A673 (cell line): Measurements from ENCODE around the gene HNRNPF. TPM values are rescaled to one million over a fixed set of nuclear protein-coding genes. Genes with fewer than 3 reads are reported as not detected.

ENCODE experiments used
- BruUV-seq: library from RNA; stranded (reverse); fragments of 400-500 nt; replicated peaks from 2 replicates; lab custom pipeline; 2021; lab: Mats Ljungman, UMichigan
- CTCF ChIA-PET: fragments of 300-600 bp; sonication (Branson Sonifier 250); formaldehyde crosslinking; loops from one replicate; lab custom pipeline; 2022; ENCODE audit warnings: antibody characterized with exemption; lab: Charles Lee
- POLR2A ChIA-PET: fragments of 300-600 bp; sonication (Branson Sonifier 250); formaldehyde crosslinking; loops from one replicate; lab custom pipeline; 2022; ENCODE audit warnings: antibody characterized with exemption; ENCODE audit not compliant: low non-redundant PET; lab: Charles Lee
- DNase-seq: peaks from one replicate; pipeline ENCODE4 v3.0.0-alpha.2; 2015; ENCODE audit warnings: low spot score
- H3K27ac ChIP-seq: fragments of 200-600 bp; sonication (generic); 2 replicates; pipeline ENCODE4 v1.5.1; 2016; ENCODE audit warnings: mixed run types, low read depth, mild to moderate bottlenecking, mixed read lengths, antibody characterized with exemption, low read length; ENCODE audit not compliant: poor library complexity, severe bottlenecking
- H3K27me3 ChIP-seq: fragments of 200-600 bp; sonication (generic); replicated peaks from 2 replicates; pipeline ENCODE4 v1.6.1; 2017; ENCODE audit warnings: mixed run types, low read depth, mild to moderate bottlenecking, mixed read lengths, antibody characterized with exemption, low read length; ENCODE audit not compliant: insufficient read depth, poor library complexity
- H3K36me3 ChIP-seq: fragments of 200-600 bp; sonication (generic); 2 replicates; pipeline ENCODE4 v1.6.1; 2016; ENCODE audit warnings: mixed run types, mild to moderate bottlenecking, mixed read lengths, antibody characterized with exemption, low read length; ENCODE audit not compliant: insufficient read depth, poor library complexity, severe bottlenecking
- H3K4me1 ChIP-seq: fragments of 200-600 bp; sonication (generic); 2 replicates; pipeline ENCODE4 v1.6.1; 2017; ENCODE audit warnings: mixed run types, mild to moderate bottlenecking, mixed read lengths, antibody characterized with exemption, low read length; ENCODE audit not compliant: insufficient read depth, poor library complexity, severe bottlenecking
- H3K4me3 ChIP-seq: fragments of 200-600 bp; sonication (generic); 2 replicates; pipeline ENCODE4 v1.5.1; 2016; ENCODE audit warnings: low read depth, mixed run types, mild to moderate bottlenecking, mixed read lengths, low read length; ENCODE audit not compliant: poor library complexity, severe bottlenecking
- H3K9me3 ChIP-seq: fragments of 200-600 bp; sonication (generic); 2 replicates; pipeline ENCODE4 v1.6.1; 2016; ENCODE audit warnings: mixed run types, low read depth, mild to moderate bottlenecking, mixed read lengths, antibody characterized with exemption, low read length; ENCODE audit not compliant: poor library complexity, severe bottlenecking
- CTCF ChIP-seq: fragments of 300-800, 200-600 bp; sonication (generic); conservative IDR thresholded peaks from 2 replicates; pipeline ENCODE4 v1.5.1; 2017; ENCODE audit warnings: low read depth, mild to moderate bottlenecking, antibody characterized with exemption, low read length, moderate library complexity, mixed read lengths
- EZH2 ChIP-seq: fragments of 200-600 bp; sonication (generic); IDR thresholded peaks from 2 replicates; pipeline ENCODE4 v1.6.1; 2017; ENCODE audit warnings: borderline replicate concordance, low read depth, mild to moderate bottlenecking, mixed read lengths, antibody characterized with exemption, low read length; ENCODE audit not compliant: poor library complexity, severe bottlenecking
- intact Hi-C: fragments of 100-400 bp; cut with micrococcal nuclease; formaldehyde crosslinking; loops from one replicate; pipeline ENCODE4 v1.10.0; 2022; ENCODE audit not compliant: unreplicated experiment
- total RNA-seq: library from RNA; stranded (reverse); gene quantifications from 2 replicates; pipeline ENCODE4 v1.2.3, GENCODE V29; 2021

The HNRNPF gene
- total RNA-seq, 1 experiment from 2014 or later = 277 TPM

DNA sequence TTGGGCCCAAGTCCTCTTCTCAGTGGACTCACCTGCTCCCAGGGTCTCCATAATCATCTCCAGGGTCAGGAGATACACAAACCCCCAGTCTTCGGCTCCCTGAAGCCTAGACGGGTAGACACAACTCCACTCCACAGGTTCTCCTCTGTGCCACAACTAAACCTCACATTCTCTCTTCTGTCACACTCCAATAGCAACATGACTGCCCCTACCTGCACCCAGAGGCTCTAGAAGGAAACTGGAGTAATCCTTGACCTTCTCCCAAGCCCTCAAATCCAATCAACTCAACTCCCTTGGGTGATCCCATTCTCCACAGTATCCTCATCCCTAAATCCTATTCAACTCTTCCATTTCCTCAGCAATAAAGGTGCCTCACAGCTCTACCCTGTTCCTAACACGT lies 16.2 kb downstream of the HNRNPF start:
- TF ChIP-seq CTCF = no peak
- TF ChIP-seq EZH2 = no peak
- no peak overlapping the region for H3K4me3 ChIP-seq
- peaks cover 8% of the 10 kb centered on the region for H3K4me1 ChIP-seq
- no peak for DNase-seq
- no peaks in the 10 kb centered on the region for H3K9me3 ChIP-seq
- BruUV-seq = no TSS peak
- CTCF ChIA-PET = no interaction called here
- intact Hi-C loops = no loop called here
- H3K27ac ChIP-seq = no peak overlapping the region
- POLR2A ChIA-PET = no interaction called here
- peaks cover 78% of the 10 kb centered on the region for H3K36me3 ChIP-seq
- no peaks in the 10 kb centered on the region for H3K27me3 ChIP-seq

DNA sequence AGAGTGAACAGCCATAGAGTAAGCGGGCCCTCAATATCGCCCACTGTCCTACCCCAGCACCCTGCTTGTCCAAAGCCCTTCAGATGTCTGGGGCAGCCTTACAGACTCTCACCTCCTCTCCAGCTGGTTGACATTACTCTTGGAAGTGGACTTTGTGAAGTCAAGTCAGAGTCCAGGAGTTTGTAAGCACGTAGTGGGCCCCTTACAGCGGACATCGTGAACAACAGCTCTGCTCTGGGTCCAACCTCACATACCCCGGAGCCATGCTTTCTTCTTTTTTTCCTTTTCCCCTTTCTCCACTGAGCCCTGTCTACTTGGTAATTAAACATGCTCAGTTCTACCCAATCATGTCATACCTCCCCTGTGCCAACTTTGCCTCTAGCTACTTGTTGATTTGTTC lies 17.5 kb downstream of the HNRNPF start:
- TF ChIP-seq CTCF = no peak
- no peak for TF ChIP-seq EZH2
- Histone ChIP-seq H3K36me3 (peaks cover 90% of the 10 kb centered on the region), H3K4me3 (no peak overlapping the region), H3K9me3 (no peaks in the 10 kb centered on the region), H3K4me1 (peaks cover 6% of the 10 kb centered on the region), H3K27me3 (no peaks in the 10 kb centered on the region), H3K27ac (peak overlapping the region; percentile 11)
- no peak for DNase-seq
- ChIA-PET CTCF (no interaction called here), POLR2A (no interaction called here)
- BruUV-seq = no TSS peak
- intact Hi-C loops = no loop called here

- H3K27me3 ChIP-seq = no peaks in the 10 kb centered on the region
- H3K4me3 ChIP-seq = no peak overlapping the region
- no TSS peak for BruUV-seq
- H3K36me3 ChIP-seq = peaks cover 98% of the 10 kb centered on the region
- no peaks in the 10 kb centered on the region for H3K9me3 ChIP-seq
- POLR2A ChIA-PET = interaction anchor here (0.8 kb wide), 1 partner anchor 54 kb away, joined by 3 read pairs; no protein-coding TSS in a partner anchor
- peaks cover 6% of the 10 kb centered on the region for H3K4me1 ChIP-seq
- peak; percentile 74 for DNase-seq
- no peak overlapping the region for H3K27ac ChIP-seq
- intact Hi-C loops = no loop called here
- TF ChIP-seq EZH2 (no peak), CTCF (peak; percentile 63)
- CTCF ChIA-PET = no interaction called here
These were observed 18.2 kb downstream of the HNRNPF start for GRCh38 chr10:43390759-43391158.
